Lung (tissue), 12 donors: Measurements from ENCODE around the gene MSH3. TPM values are rescaled to one million over a fixed set of nuclear protein-coding genes. Genes with fewer than 3 reads are reported as not detected.

Source experiments
- ATAC-seq: fragments of 200-7000 bp; cut with Tn5 transposase; one replicate; pipeline ENCODE4 v1.9.1; 2020; ENCODE audit warnings: moderate number of reproducible peaks; ENCODE audit not compliant: insufficient read depth, low FRiP score
- DNase-seq, 3 donors: peaks; one replicate each; pipeline ENCODE4 v3.0.0-alpha.2; 2013 to 2017
- H3K27ac ChIP-seq, 2 donors: one replicate each; pipeline ENCODE4 v1.5.1; 2013; ENCODE audit warnings: mild to moderate bottlenecking in 2 of 2, moderate library complexity in 2 of 2, control low read depth in 1 of 2, inconsistent platforms in 1 of 2, low read depth in 1 of 2, low read length in 1 of 2
- H3K27me3 ChIP-seq, 3 donors: one replicate each; pipeline ENCODE4 v1.5.1; 2013; ENCODE audit warnings: low read length in 2 of 3; ENCODE audit not compliant: control insufficient read depth in 3 of 3, insufficient read depth in 3 of 3
- H3K36me3 ChIP-seq, 4 donors: one replicate each; pipeline ENCODE4 v1.5.1; 2013; ENCODE audit warnings: low read length in 4 of 4, mild to moderate bottlenecking in 1 of 4, moderate library complexity in 1 of 4; ENCODE audit not compliant: control insufficient read depth in 4 of 4, insufficient read depth in 4 of 4
- H3K4me1 ChIP-seq, 5 donors: one replicate each; pipeline ENCODE4 v1.5.1; 2013; ENCODE audit warnings: low read length in 5 of 5, mild to moderate bottlenecking in 2 of 5, moderate library complexity in 1 of 5; ENCODE audit not compliant: control insufficient read depth in 5 of 5, insufficient read depth in 5 of 5
- H3K4me3 ChIP-seq: one replicate; pipeline ENCODE4 v1.5.1; 2013; ENCODE audit warnings: mild to moderate bottlenecking, control low read depth, moderate library complexity
- H3K9ac ChIP-seq, 2 donors: one replicate each; pipeline ENCODE4 v1.5.1; 2013; ENCODE audit warnings: low read length in 2 of 2, control low read depth in 1 of 2; ENCODE audit not compliant: insufficient read depth in 1 of 2
- H3K9me3 ChIP-seq, 4 donors: one replicate each; pipeline ENCODE4 v1.5.1; 2013; ENCODE audit warnings: low read length in 3 of 4, mild to moderate bottlenecking in 1 of 4, moderate library complexity in 1 of 4; ENCODE audit not compliant: control insufficient read depth in 4 of 4, insufficient read depth in 3 of 4
- CTCF ChIP-seq: IDR thresholded peaks from 2 replicates; pipeline ENCODE4 v1.5.1; 2012; ENCODE audit warnings: mild to moderate bottlenecking; ENCODE audit errors: control extremely low read depth, extremely low read depth
- WGBS, 2 donors: extraction: QIAGEN DNeasy Blood & Tissue Kit; methylation state at CpG; one replicate each; pipeline ENCODE4 v1.1.7; 2013; 5-methylcytosine and 5-hydroxymethylcytosine counted together
- polyA plus RNA-seq, 2 donors: library from polyadenylated mRNA; stranded (reverse); fragments of 200-250 nt; gene quantifications; one replicate each; pipeline ENCODE4 v1.2.1, GENCODE V29; 2013
- total RNA-seq, 2 donors: library from RNA; depleted of rRNA in 1 of 2; stranded (reverse); fragments of >200 nt in 1 of 2; gene quantifications; one replicate each; pipeline ENCODE4 v1.2.1, GENCODE V29; 2014 to 2021
- donor health status: control.
- donor health status: control.
- donor health status: Bipolar disorder and iron deficiency.
- donor health status: healthy.
- donor health status: DM: yes; HTN: yes; CAD: no.

The MSH3 gene
- total and polyA plus RNA-seq, 4 donors, result 2.8 to 29.0 (median 9.6) TPM

- Histone ChIP-seq H3K27me3 (no peaks in the 10 kb centered on the region), H3K9me3 (no peaks in the 10 kb centered on the region), H3K4me1 (peaks cover 0 to 5% (median 0%) of the 10 kb centered on the region in 5 donors), H3K4me3 (no peak overlapping the region), H3K36me3 (peaks cover 0 to 16% (median 5%) of the 10 kb centered on the region in 4 donors), H3K27ac (no peak overlapping the region), H3K9ac (no peak overlapping the region)
- 79 to 96% methylated on average over 6 of the region's 6 CpGs for WGBS, 2 donors
- no peak for TF ChIP-seq CTCF
- DNase-seq (no peak), ATAC-seq (no peak)
Observed at GRCh38 chr5:80705216-80705769, 50.8 kb downstream of the MSH3 start.

- Histone ChIP-seq H3K4me3 (no peak overlapping the region), H3K4me1 (peaks cover 0 to 5% (median 0%) of the 10 kb centered on the region in 5 donors), H3K9me3 (no peaks in the 10 kb centered on the region), H3K27me3 (no peaks in the 10 kb centered on the region), H3K36me3 (peaks cover 0 to 16% (median 5%) of the 10 kb centered on the region in 4 donors), H3K27ac (no peak overlapping the region), H3K9ac (no peak overlapping the region)
- WGBS, 2 donors, result 82 to 89% methylated on average over 4 of the region's 4 CpGs
- DNase-seq (no peak), ATAC-seq (no peak)
- TF ChIP-seq CTCF, result no peak
Observed at GRCh38 chr5:80705801-80706200, 51.3 kb downstream of the MSH3 start.

- Histone ChIP-seq H3K36me3 (peaks cover 0 to 11% (median 5%) of the 10 kb centered on the region in 4 donors), H3K27ac (no peak overlapping the region), H3K9me3 (no peaks in the 10 kb centered on the region), H3K9ac (no peak overlapping the region), H3K27me3 (no peaks in the 10 kb centered on the region), H3K4me3 (no peak overlapping the region), H3K4me1 (peaks cover 0 to 5% (median 0%) of the 10 kb centered on the region in 5 donors)
- 89 to 93% methylated on average over 2 of the region's 2 CpGs for WGBS, 2 donors
- DNase-seq (no peak), ATAC-seq (no peak)
- TF ChIP-seq CTCF, result no peak
Observed at GRCh38 chr5:80706835-80707447, 52.5 kb downstream of the MSH3 start.
